HG03575 (cell line): Measurements from ENCODE around the gene RBM8A.
"Not testable (repeated sequence)": the region's sequence is repeated elsewhere in the genome, so short reads cannot be mapped to it uniquely, and the experiment has no call there.

Source experiments
- ATAC-seq: cut with Tn5 transposase; IDR thresholded peaks from one replicate; pipeline ENCODE4 v1.9.1; 2021; ENCODE audit not compliant: unreplicated experiment, insufficient number of reproducible peaks, low FRiP score; ENCODE audit errors: extremely low read depth

Gene RBM8A

GRCh38 chr1:145922266-145922665, 5.0 kb downstream of the RBM8A start:
- ATAC-seq, result no peak

DNA sequence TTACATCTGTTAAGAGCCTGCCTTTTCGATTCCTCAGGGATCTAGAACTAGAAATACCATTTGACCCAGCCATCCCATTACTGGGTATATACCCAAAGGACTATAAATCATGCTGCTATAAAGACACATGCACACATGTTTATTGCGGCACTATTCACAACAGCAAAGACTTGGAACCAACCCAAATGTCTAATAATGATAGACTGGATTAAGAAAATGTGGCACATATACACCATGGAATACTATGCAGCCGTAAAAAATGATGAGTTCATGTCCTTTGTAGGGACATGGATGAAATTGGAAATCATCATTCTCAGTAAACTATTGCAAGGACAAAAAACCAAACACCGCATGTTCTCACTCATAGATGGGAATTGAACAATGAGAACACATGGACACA, 7.0 kb downstream of the RBM8A start:
- not testable (repeated sequence) for ATAC-seq

GRCh38 chr1:145918992-145919939, 8.0 kb downstream of the RBM8A start:
- no peak for ATAC-seq

DNA sequence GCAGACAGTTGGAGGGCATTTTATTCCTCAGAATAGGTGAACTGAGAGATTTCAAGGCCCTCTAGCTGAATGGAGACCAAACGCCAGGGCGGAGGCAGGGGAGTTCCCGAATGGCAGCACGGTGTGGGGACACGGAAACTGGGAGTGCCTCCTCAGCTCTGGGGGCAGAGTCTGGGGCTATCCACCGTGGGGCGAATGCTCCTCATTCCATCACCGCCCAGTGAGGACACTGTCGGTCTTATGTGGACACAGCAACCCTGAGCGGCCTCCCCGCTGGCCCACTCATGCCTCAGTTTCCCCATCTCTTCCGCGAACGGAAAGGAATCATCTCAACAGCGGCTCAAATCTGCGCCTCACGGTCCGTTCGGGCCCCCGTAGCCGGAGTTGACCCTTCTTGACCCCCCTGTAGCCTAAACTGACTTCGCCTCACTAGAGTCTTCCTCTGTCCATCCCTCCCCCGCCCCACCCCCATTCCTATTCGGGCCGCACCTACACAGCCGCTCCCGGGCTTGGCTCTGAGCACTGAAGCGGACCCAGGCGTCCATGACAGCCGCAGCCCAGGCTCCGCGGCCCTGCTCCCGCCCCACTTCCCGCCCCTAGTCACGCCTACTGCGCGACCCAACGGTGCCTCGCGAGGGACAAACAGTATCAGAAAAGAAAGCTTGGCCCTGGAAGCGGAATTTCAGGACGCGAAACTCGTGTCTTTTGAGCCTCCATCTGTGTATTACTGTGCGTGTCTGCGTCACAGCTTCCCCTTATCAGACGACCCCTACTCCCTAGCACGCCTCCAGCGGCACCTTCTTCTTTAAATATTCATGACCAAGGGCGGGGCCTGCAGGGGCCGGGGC, 8.9 kb downstream of the RBM8A start, which contains the start of gene PEX11B:
Gene PEX11B, minus strand, starts transcription at position 574 of the 848 bp plus-strand sequence. Its CDS starts 29 bp downstream, at position 545.
- ATAC-seq, result peak; percentile 55

- ATAC-seq, result no peak
These were observed 9.7 kb downstream of the RBM8A start for GRCh38 chr1:145917595-145917994.

DNA sequence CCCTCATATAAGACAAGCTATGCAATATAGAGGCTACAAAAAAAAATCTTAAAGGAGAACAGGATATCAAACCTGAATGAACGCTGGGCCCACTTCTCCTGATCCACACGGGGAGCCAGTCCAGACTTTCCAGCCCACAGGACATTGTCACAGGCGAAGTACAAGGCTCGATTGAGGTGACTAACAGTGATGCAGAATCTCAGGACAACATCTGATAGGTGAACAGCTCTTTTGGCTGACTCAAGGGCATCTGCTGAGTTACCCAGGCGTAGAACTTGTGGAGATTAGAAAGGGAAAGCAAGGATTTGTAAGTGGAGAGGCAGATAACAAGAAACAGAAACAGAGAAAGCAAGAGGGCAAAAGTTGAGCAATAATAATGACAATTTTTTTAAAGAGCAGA, 10.5 kb downstream of the RBM8A start:
- ATAC-seq, result no peak

GRCh38 chr1:145912128-145912641, 15.1 kb downstream of the RBM8A start:
- ATAC-seq, result no peak

DNA sequence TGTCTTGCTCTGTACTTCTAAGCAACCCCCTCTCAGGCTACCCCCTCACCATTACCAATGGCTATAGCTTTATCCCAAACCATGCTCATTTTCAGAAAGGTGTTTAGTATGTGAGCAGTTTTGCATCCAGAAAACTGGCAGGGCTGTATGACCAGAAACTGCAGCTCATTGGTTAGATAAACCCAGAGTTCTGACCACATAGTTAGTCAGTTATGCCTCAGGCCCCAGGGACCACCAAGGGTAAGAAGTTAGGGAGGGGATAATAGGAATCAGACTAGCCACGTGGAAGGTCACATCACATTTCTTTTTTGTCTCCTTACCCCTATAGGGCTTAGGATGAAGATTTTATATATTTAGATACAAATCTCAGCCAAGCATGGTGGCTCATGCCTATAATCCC, 18.6 kb downstream of the RBM8A start:
- ATAC-seq, result no peak

GRCh38 chr1:145906954-145907753, 20.1 kb downstream of the RBM8A start:
- ATAC-seq, result no peak

DNA sequence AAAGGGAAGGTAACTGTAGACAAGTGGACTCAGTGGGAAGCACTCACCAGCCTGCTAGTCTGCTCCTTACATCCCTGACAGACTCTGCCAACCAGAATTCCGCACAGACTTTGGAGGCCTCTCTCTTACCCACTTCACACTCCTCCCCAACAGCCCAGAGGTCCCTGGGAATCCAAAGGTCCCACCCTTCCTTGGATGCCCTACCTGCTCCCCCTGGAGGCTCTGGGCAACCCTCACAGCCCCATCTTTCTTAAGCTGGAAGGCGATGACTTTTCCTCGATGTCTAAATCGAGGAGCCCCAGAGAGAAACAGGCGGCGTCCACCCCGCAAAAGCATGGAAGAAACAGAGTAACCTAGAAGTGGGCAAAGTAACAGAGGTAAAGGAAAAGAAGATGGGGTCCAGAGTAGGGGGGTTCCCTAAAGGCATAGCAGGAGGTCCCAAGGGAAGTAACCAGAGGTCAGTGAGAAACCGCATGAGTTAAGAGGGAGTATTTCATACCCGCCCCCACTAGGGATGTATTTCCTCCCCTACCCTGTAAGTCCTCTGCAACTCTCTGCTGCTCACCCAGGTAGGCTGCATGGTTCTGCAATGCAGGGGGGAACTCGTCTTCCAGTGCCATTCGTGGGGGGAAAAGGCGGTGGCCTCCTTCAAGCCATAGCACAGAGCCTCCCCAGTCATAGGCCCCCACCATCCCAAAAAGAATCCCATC, 25.8 kb downstream of the RBM8A start:
- ATAC-seq, result no peak

- ATAC-seq, result no peak
These were observed 28.5 kb downstream of the RBM8A start for GRCh38 chr1:145898756-145899155.

DNA sequence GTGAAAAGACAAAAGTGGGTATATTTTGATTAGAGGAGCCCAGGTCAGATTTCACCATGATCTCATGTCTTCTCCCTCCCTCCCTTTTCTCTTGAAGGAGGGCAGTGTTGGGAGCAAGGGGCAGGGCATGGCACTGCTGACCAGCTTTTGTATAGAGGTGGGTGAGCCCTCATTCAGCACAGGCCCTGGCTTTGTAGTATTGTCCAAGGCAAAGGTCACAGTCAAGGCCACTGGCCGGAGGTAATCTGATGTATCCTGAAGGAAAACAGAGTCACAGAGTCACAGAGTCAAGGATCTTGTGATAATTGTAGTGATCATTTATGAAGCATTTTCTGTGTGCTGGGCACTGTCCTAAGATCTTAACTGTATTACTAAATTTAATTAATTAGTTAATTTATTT, 29.3 kb downstream of the RBM8A start:
- no peak for ATAC-seq

DNA sequence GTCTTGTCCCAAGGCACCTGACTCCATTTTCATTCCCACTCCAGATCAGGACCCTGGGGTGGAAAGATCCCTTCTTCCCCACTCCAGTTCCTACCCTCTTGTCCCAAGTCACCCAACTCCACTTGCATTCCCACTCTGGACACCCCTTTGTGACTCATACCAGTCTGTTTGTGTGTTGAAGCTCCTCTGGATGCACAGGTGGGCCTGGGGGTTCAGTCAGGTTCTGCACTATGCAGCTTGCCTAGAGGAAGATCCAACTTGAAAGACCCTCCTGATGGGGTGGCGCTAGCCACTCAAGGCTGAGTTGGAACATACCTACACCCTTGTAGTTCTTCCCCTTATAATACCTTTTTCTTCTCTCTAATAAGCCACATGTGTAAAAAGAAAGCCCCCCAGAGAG, 31.8 kb downstream of the RBM8A start:
- ATAC-seq, result no peak

GRCh38 chr1:145893306-145894055, 33.8 kb downstream of the RBM8A start:
- no peak for ATAC-seq

- no peak for ATAC-seq
These were observed 34.7 kb downstream of the RBM8A start for GRCh38 chr1:145892486-145893087.

GRCh38 chr1:145891587-145892485, 35.4 kb downstream of the RBM8A start:
- ATAC-seq, result no peak
